A673 (cell line): ENCODE results near the gene ALOX12B. TPM values are rescaled to one million over a fixed set of nuclear protein-coding genes. Genes with fewer than 3 reads are reported as not detected.
"Not testable (repeated sequence)": the region's sequence is repeated elsewhere in the genome, so short reads cannot be mapped to it uniquely, and the experiment has no call there.

Experiments
- BruUV-seq: library from RNA; stranded (reverse); fragments of 400-500 nt; replicated peaks from 2 replicates; lab custom pipeline; 2021; lab: Mats Ljungman, UMichigan
- CTCF ChIA-PET: fragments of 300-600 bp; sonication (Branson Sonifier 250); formaldehyde crosslinking; loops from one replicate; lab custom pipeline; 2022; ENCODE audit warnings: antibody characterized with exemption; lab: Charles Lee
- POLR2A ChIA-PET: fragments of 300-600 bp; sonication (Branson Sonifier 250); formaldehyde crosslinking; loops from one replicate; lab custom pipeline; 2022; ENCODE audit warnings: antibody characterized with exemption; ENCODE audit not compliant: low non-redundant PET; lab: Charles Lee
- DNase-seq: peaks from one replicate; pipeline ENCODE4 v3.0.0-alpha.2; 2015; ENCODE audit warnings: low spot score
- H3K27ac ChIP-seq: fragments of 200-600 bp; sonication (generic); 2 replicates; pipeline ENCODE4 v1.5.1; 2016; ENCODE audit warnings: mixed run types, low read depth, mild to moderate bottlenecking, mixed read lengths, antibody characterized with exemption, low read length; ENCODE audit not compliant: poor library complexity, severe bottlenecking
- H3K27me3 ChIP-seq: fragments of 200-600 bp; sonication (generic); replicated peaks from 2 replicates; pipeline ENCODE4 v1.6.1; 2017; ENCODE audit warnings: mixed run types, low read depth, mild to moderate bottlenecking, mixed read lengths, antibody characterized with exemption, low read length; ENCODE audit not compliant: insufficient read depth, poor library complexity
- H3K36me3 ChIP-seq: fragments of 200-600 bp; sonication (generic); 2 replicates; pipeline ENCODE4 v1.6.1; 2016; ENCODE audit warnings: mixed run types, mild to moderate bottlenecking, mixed read lengths, antibody characterized with exemption, low read length; ENCODE audit not compliant: insufficient read depth, poor library complexity, severe bottlenecking
- H3K4me1 ChIP-seq: fragments of 200-600 bp; sonication (generic); 2 replicates; pipeline ENCODE4 v1.6.1; 2017; ENCODE audit warnings: mixed run types, mild to moderate bottlenecking, mixed read lengths, antibody characterized with exemption, low read length; ENCODE audit not compliant: insufficient read depth, poor library complexity, severe bottlenecking
- H3K4me3 ChIP-seq: fragments of 200-600 bp; sonication (generic); 2 replicates; pipeline ENCODE4 v1.5.1; 2016; ENCODE audit warnings: low read depth, mixed run types, mild to moderate bottlenecking, mixed read lengths, low read length; ENCODE audit not compliant: poor library complexity, severe bottlenecking
- H3K9me3 ChIP-seq: fragments of 200-600 bp; sonication (generic); 2 replicates; pipeline ENCODE4 v1.6.1; 2016; ENCODE audit warnings: mixed run types, low read depth, mild to moderate bottlenecking, mixed read lengths, antibody characterized with exemption, low read length; ENCODE audit not compliant: poor library complexity, severe bottlenecking
- CTCF ChIP-seq: fragments of 300-800, 200-600 bp; sonication (generic); conservative IDR thresholded peaks from 2 replicates; pipeline ENCODE4 v1.5.1; 2017; ENCODE audit warnings: low read depth, mild to moderate bottlenecking, antibody characterized with exemption, low read length, moderate library complexity, mixed read lengths
- EZH2 ChIP-seq: fragments of 200-600 bp; sonication (generic); IDR thresholded peaks from 2 replicates; pipeline ENCODE4 v1.6.1; 2017; ENCODE audit warnings: borderline replicate concordance, low read depth, mild to moderate bottlenecking, mixed read lengths, antibody characterized with exemption, low read length; ENCODE audit not compliant: poor library complexity, severe bottlenecking
- intact Hi-C: fragments of 100-400 bp; cut with micrococcal nuclease; formaldehyde crosslinking; loops from one replicate; pipeline ENCODE4 v1.10.0; 2022; ENCODE audit not compliant: unreplicated experiment
- total RNA-seq: library from RNA; stranded (reverse); gene quantifications from 2 replicates; pipeline ENCODE4 v1.2.3, GENCODE V29; 2021

Gene ALOX12B
- total RNA-seq, 1 experiment from 2014 or later: 0.39 TPM

GRCh38 chr17:8108972-8109660 is 21.6 kb upstream of the ALOX12B start:
- DNase-seq: no peak
- intact Hi-C loops: no loop called here
- no TSS peak for BruUV-seq
- CTCF ChIA-PET: interaction anchor here (1.1 kb wide), 1 partner anchor 34 kb away, joined by 5 read pairs; no protein-coding TSS in a partner anchor
- H3K4me3 ChIP-seq: no peak overlapping the region
- no peak for TF ChIP-seq EZH2
- POLR2A ChIA-PET: no interaction called here
- H3K27ac ChIP-seq: no peak overlapping the region
- no peaks in the 10 kb centered on the region for H3K36me3 ChIP-seq
- no peaks in the 10 kb centered on the region for H3K27me3 ChIP-seq
- H3K9me3 ChIP-seq: no peaks in the 10 kb centered on the region
- H3K4me1 ChIP-seq: peaks cover 5% of the 10 kb centered on the region

- H3K36me3 ChIP-seq, H3K9me3 ChIP-seq, CTCF ChIA-PET, H3K27me3 ChIP-seq, intact Hi-C loops, BruUV-seq, POLR2A ChIA-PET, H3K27ac ChIP-seq, H3K4me3 ChIP-seq, H3K4me1 ChIP-seq, DNase-seq: not testable (repeated sequence)
These were observed 19.5 kb upstream of the ALOX12B start for GRCh38 chr17:8106980-8107379.

GRCh38 chr17:8105957-8106398 is 18.5 kb upstream of the ALOX12B start:
- H3K27ac ChIP-seq: no peak overlapping the region
- no peaks in the 10 kb centered on the region for H3K27me3 ChIP-seq
- no TSS peak for BruUV-seq
- ChIA-PET CTCF (no interaction called here), POLR2A (interaction anchor here (0.8 kb wide), 1 partner anchor 241 kb away, joined by 19 read pairs; no protein-coding TSS in a partner anchor)
- no peak for DNase-seq
- peaks cover 5% of the 10 kb centered on the region for H3K4me1 ChIP-seq
- intact Hi-C loops: no loop called here
- TF ChIP-seq EZH2: no peak
- TF ChIP-seq CTCF: no peak
- H3K4me3 ChIP-seq: no peak overlapping the region
- no peaks in the 10 kb centered on the region for H3K36me3 ChIP-seq
- no peaks in the 10 kb centered on the region for H3K9me3 ChIP-seq

GRCh38 chr17:8104911-8105310 is 17.4 kb upstream of the ALOX12B start:
- intact Hi-C loops: no loop called here
- BruUV-seq: no TSS peak
- Histone ChIP-seq H3K27ac (no peak overlapping the region), H3K27me3 (no peaks in the 10 kb centered on the region), H3K9me3 (no peaks in the 10 kb centered on the region), H3K36me3 (no peaks in the 10 kb centered on the region), H3K4me1 (peaks cover 3% of the 10 kb centered on the region), H3K4me3 (no peak overlapping the region)
- DNase-seq: no peak
- POLR2A ChIA-PET: no interaction called here
- CTCF ChIA-PET: interaction anchor here (0.8 kb wide), 1 partner anchor 13 kb away, joined by 5 read pairs; no protein-coding TSS in a partner anchor
- TF ChIP-seq CTCF (no peak), EZH2 (no peak)
